GM12874 (cell line): Measurements from ENCODE around the gene GYPC.

Experiments used
- TF ChIP-seq, protein P1 (sequence below): IDR thresholded peaks from 2 replicates; pipeline ENCODE4 v1.5.1; 2011; ENCODE audit warnings: low read depth, mild to moderate bottlenecking, control low read depth, low read length, moderate library complexity; ENCODE audit not compliant: insufficient read depth

The GYPC gene

DNA sequence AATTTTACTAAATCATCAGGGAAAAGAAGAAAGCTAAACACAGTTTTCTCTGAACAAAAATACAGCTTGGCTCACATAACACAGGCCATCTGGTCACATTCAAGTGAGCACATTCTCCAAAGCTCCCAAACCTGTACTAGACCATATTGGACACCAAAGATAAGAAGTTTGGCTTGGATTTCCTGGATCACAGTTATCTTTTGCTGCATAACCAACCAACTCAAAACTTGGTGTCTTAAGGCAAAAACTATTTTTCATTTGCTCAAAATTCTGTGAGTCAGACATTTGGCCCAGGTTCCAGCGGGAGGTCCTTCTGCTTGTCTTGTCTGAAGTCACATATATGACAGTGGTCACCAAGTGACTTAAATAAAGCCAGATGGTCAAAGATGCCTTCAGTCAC lies 83.2 kb downstream of the GYPC start:
- TF ChIP-seq, protein P1, sequence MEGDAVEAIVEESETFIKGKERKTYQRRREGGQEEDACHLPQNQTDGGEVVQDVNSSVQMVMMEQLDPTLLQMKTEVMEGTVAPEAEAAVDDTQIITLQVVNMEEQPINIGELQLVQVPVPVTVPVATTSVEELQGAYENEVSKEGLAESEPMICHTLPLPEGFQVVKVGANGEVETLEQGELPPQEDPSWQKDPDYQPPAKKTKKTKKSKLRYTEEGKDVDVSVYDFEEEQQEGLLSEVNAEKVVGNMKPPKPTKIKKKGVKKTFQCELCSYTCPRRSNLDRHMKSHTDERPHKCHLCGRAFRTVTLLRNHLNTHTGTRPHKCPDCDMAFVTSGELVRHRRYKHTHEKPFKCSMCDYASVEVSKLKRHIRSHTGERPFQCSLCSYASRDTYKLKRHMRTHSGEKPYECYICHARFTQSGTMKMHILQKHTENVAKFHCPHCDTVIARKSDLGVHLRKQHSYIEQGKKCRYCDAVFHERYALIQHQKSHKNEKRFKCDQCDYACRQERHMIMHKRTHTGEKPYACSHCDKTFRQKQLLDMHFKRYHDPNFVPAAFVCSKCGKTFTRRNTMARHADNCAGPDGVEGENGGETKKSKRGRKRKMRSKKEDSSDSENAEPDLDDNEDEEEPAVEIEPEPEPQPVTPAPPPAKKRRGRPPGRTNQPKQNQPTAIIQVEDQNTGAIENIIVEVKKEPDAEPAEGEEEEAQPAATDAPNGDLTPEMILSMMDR, result no peak

DNA sequence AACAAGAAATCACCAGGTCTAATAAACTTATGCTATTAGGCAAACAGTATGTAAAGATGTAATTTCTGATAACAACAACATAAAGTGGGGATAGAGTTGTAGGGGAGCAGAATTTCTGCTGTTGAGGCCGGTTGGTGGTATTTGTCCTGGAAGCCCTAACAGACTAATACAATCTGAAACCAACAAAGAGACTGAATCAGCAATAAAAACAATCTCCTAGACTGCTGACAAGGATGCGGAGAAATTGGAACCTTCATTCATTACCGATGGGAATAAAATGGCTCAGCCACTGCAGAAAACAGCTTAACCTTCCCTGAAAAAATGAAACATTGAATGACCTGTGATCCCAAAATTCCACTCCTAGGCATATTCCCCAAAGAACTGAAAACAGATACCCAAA lies 88.7 kb downstream of the GYPC start:
- TF ChIP-seq, protein P1, result no peak
